IMR-90 (cell line): Measurements from ENCODE around the gene KCMF1. TPM values are rescaled to one million over a fixed set of nuclear protein-coding genes. Genes with fewer than 3 reads are reported as not detected.

Source experiments
- ATAC-seq: fragments of 200-7000 bp; cut with Tn5 transposase; 2 replicates; pipeline ENCODE4 v1.9.1; 2020; ENCODE audit warnings: low read depth, mild to moderate bottlenecking, moderate library complexity
- BruUV-seq: library from RNA; stranded (reverse); fragments of 400-500 nt; replicated peaks from 2 replicates; lab custom pipeline; 2021; lab: Mats Ljungman, UMichigan
- CTCF ChIA-PET: fragments of 300-600 bp; formaldehyde crosslinking; extraction: SDS; loops from one replicate; lab custom pipeline; 2021; ENCODE audit warnings: antibody characterized with exemption; lab: Yijun Ruan, JAX
- POLR2A ChIA-PET: fragments of 300-600 bp; sonication (Branson Sonifier 250); formaldehyde crosslinking; loops from one replicate; lab custom pipeline; 2022; ENCODE audit warnings: antibody characterized with exemption; ENCODE audit not compliant: unreplicated experiment; lab: Charles Lee
- DNase-seq: peaks from one replicate; pipeline ENCODE4 v3.0.0; 2013
- H2AFZ ChIP-seq: replicated peaks from 2 replicates; pipeline ENCODE3; 2013; ENCODE audit warnings: low read length, mild to moderate bottlenecking; ENCODE audit not compliant: poor library complexity
- H2AK5ac ChIP-seq: 2 replicates; pipeline ENCODE4 v1.6.1; 2013; ENCODE audit warnings: low read depth, low read length, inconsistent platforms
- H2AK9ac ChIP-seq: replicated peaks from 2 replicates; pipeline ENCODE3; 2013; ENCODE audit warnings: mild to moderate bottlenecking, low read depth, low read length, moderate library complexity; ENCODE audit not compliant: poor library complexity
- H2BK120ac ChIP-seq: 2 replicates; pipeline ENCODE4 v1.6.1; 2013; ENCODE audit warnings: low read depth, low read length, inconsistent platforms
- H2BK15ac ChIP-seq: 3 replicates; pipeline ENCODE4 v1.6.1; 2013; ENCODE audit warnings: low read depth, low read length, inconsistent platforms
- H2BK20ac ChIP-seq: 2 replicates; pipeline ENCODE4 v1.6.1; 2013; ENCODE audit warnings: low read depth, mild to moderate bottlenecking, inconsistent platforms, low read length, moderate library complexity
- H2BK5ac ChIP-seq: 2 replicates; pipeline ENCODE4 v1.6.1; 2013; ENCODE audit warnings: mild to moderate bottlenecking, low read depth, low read length, inconsistent platforms; ENCODE audit not compliant: poor library complexity, severe bottlenecking
- H3K14ac ChIP-seq: replicated peaks from 2 replicates; pipeline ENCODE4 v1.6.1; 2013; ENCODE audit warnings: low read depth, low read length, inconsistent platforms
- H3K18ac ChIP-seq: 2 replicates; pipeline ENCODE4 v1.6.1; 2013; ENCODE audit warnings: low read depth, low read length, control low read depth
- H3K23ac ChIP-seq: 2 replicates; pipeline ENCODE4 v1.6.1; 2013; ENCODE audit warnings: low read depth, low read length, inconsistent platforms
- H3K27ac ChIP-seq: 2 replicates; pipeline ENCODE4 v1.5.1; 2013; ENCODE audit warnings: mild to moderate bottlenecking, control low read depth, low read length; ENCODE audit not compliant: insufficient read depth
- H3K27me3 ChIP-seq: 2 replicates; pipeline ENCODE4 v1.6.1; 2013; ENCODE audit warnings: low read length; ENCODE audit not compliant: control insufficient read depth, insufficient read depth
- H3K36me3 ChIP-seq: 2 replicates; pipeline ENCODE4 v1.6.1; 2013; ENCODE audit warnings: low read length, mixed read lengths; ENCODE audit not compliant: control insufficient read depth, insufficient read depth
- H3K4ac ChIP-seq: 2 replicates; pipeline ENCODE4 v1.6.1; 2013; ENCODE audit warnings: low read depth, low read length, inconsistent platforms
- H3K4me1 ChIP-seq: 2 replicates; pipeline ENCODE4 v1.6.1; 2013; ENCODE audit warnings: low read length, mixed read lengths; ENCODE audit not compliant: control insufficient read depth, insufficient read depth
- H3K4me2 ChIP-seq: 2 replicates; pipeline ENCODE4 v1.6.1; 2013; ENCODE audit warnings: low read depth, mild to moderate bottlenecking, control low read depth, low read length, moderate library complexity
- H3K4me3 ChIP-seq: 2 replicates; pipeline ENCODE4 v1.5.1; 2013; ENCODE audit warnings: low read depth, mild to moderate bottlenecking, control low read depth, low read length, moderate library complexity; ENCODE audit not compliant: insufficient read depth
- H3K56ac ChIP-seq: 2 replicates; pipeline ENCODE4 v1.6.1; 2013; ENCODE audit warnings: low read length, inconsistent platforms; ENCODE audit not compliant: insufficient read depth; ENCODE audit errors: extremely low read depth
- H3K79me1 ChIP-seq, 2 experiments: 2 replicates each; pipeline ENCODE4 v1.6.1; 2013; ENCODE audit warnings: low read length in 2 of 2, inconsistent platforms in 1 of 2, low read depth in 1 of 2
- H3K9ac ChIP-seq: 2 replicates; pipeline ENCODE4 v1.6.1; 2013; ENCODE audit warnings: low read depth, low read length, control low read depth
- H3K9me1 ChIP-seq: 2 replicates; pipeline ENCODE4 v1.6.1; 2013; ENCODE audit warnings: low read length, inconsistent platforms; ENCODE audit not compliant: insufficient read depth
- H3K9me3 ChIP-seq: 2 replicates; pipeline ENCODE4 v1.6.1; 2013; ENCODE audit warnings: low read length; ENCODE audit not compliant: control insufficient read depth, insufficient read depth
- H4K20me1 ChIP-seq: 2 replicates; pipeline ENCODE4 v1.6.1; 2013; ENCODE audit warnings: low read length, inconsistent platforms; ENCODE audit not compliant: insufficient read depth
- H4K5ac ChIP-seq: 2 replicates; pipeline ENCODE4 v1.6.1; 2013; ENCODE audit warnings: mild to moderate bottlenecking, low read depth, low read length, control low read depth
- H4K8ac ChIP-seq, 2 experiments: 2 replicates each; pipeline ENCODE4 v1.6.1; 2013; ENCODE audit warnings: low read depth in 2 of 2, low read length in 2 of 2, control low read depth in 1 of 2, inconsistent platforms in 1 of 2
- H4K91ac ChIP-seq: 2 replicates; pipeline ENCODE4 v1.6.1; 2013; ENCODE audit warnings: low read depth, low read length, inconsistent platforms; ENCODE audit not compliant: insufficient read depth
- CEBPB ChIP-seq: IDR thresholded peaks from 2 replicates; pipeline ENCODE4 v1.6.1; 2012; ENCODE audit warnings: low read depth, low read length, improper control_type of control experiment
- NFE2L2 ChIP-seq: fragments of 150-350 bp; IDR thresholded peaks from 2 replicates; pipeline ENCODE4 v1.6.1; 2016; ENCODE audit warnings: low read depth, mild to moderate bottlenecking, low read length
- POLR2A ChIP-seq: IDR thresholded peaks from 2 replicates; pipeline ENCODE4 v1.6.1; 2012; ENCODE audit warnings: mild to moderate bottlenecking, low read depth, low read length
- WGBS, 2 experiments: methylation state at CpG; one replicate each; pipeline versions ENCODE4 v1.1.5 to v1.1.7; 2013; ENCODE audit warnings: missing lambda C conversion rate in 2 of 2; ENCODE audit not compliant: insufficient read length in 1 of 2; ENCODE audit errors: extremely low coverage in 2 of 2; 5-methylcytosine and 5-hydroxymethylcytosine counted together
- dilution Hi-C: fragments of 300-500 bp; cut with HindIII; formaldehyde crosslinking; loops from one replicate; pipeline ENCODE4 v1.14.3; 2018; ENCODE audit warnings: low sequenced_read_pairs; ENCODE audit not compliant: unreplicated experiment
- in situ Hi-C: fragments of 300-500 bp; cut with MboI; formaldehyde crosslinking; loops from 3 replicates; pipeline ENCODE4 v1.14.3; 2019; ENCODE audit warnings: low sequenced_read_pairs, inconsistent platforms, mixed read lengths
- intact Hi-C: fragments of 100-400 bp; cut with micrococcal nuclease; formaldehyde crosslinking; loops from 2 replicates; pipeline ENCODE4 v1.10.0; 2022
- polyA plus RNA-seq, 3 experiments: library from polyadenylated mRNA; depleted of rRNA; stranded (reverse); fragments of >200 nt; gene quantifications; 2 replicates each; pipeline ENCODE4 v1.2.3, GENCODE V29; 2012; ENCODE audit warnings: low replicate concordance in 1 of 3
- total RNA-seq: library from RNA; depleted of rRNA; stranded (reverse); fragments of >200 nt; gene quantifications from 2 replicates; pipeline ENCODE4 v1.2.3, GENCODE V29; 2012
- TF ChIP-seq, protein P1 (sequence below): fragments of 150-350 bp; IDR thresholded peaks from 2 replicates; pipeline ENCODE4 v1.6.1; 2016; ENCODE audit warnings: low read depth, mild to moderate bottlenecking, low read length, moderate library complexity, borderline replicate concordance

KCMF1 gene
- total and polyA plus RNA-seq, 2 of the 4 experiments (the other 2 are of a cell fraction), result 49.9 to 108 TPM

GRCh38 chr2:85032621-85033020, 61.7 kb downstream of the KCMF1 start:
- Histone ChIP-seq H3K56ac (no peak overlapping the region), H2BK120ac (no peak overlapping the region), H2AK9ac (no peak overlapping the region), H3K9ac (no peak overlapping the region), H3K14ac (no peak overlapping the region), H2AK5ac (no peak overlapping the region), H3K9me3 (no peaks in the 10 kb centered on the region), H4K8ac (no peak overlapping the region), H3K79me1 (peaks cover 42 to 62% of the 10 kb centered on the region in 2 experiments), H4K20me1 (peaks cover 47% of the 10 kb centered on the region), H4K91ac (no peak overlapping the region), H3K4me2 (no peak overlapping the region), H3K36me3 (peaks cover 39% of the 10 kb centered on the region), H2BK5ac (no peak overlapping the region), H3K4me1 (peaks cover 2% of the 10 kb centered on the region; the same call in 1 of the 2 replicates), H2AFZ (no peak overlapping the region), H3K4ac (no peak overlapping the region), H2BK20ac (no peak overlapping the region), H3K4me3 (no peak overlapping the region), H3K18ac (no peak overlapping the region), H3K27ac (no peak overlapping the region), H3K9me1 (peaks cover 12% of the 10 kb centered on the region), H3K27me3 (no peaks in the 10 kb centered on the region), H3K23ac (no peak overlapping the region), H4K5ac (no peak overlapping the region), H2BK15ac (no peak overlapping the region)
- TF ChIP-seq NFE2L2 (no peak), POLR2A (no peak), CEBPB (no peak)
- TF ChIP-seq, protein P1, sequence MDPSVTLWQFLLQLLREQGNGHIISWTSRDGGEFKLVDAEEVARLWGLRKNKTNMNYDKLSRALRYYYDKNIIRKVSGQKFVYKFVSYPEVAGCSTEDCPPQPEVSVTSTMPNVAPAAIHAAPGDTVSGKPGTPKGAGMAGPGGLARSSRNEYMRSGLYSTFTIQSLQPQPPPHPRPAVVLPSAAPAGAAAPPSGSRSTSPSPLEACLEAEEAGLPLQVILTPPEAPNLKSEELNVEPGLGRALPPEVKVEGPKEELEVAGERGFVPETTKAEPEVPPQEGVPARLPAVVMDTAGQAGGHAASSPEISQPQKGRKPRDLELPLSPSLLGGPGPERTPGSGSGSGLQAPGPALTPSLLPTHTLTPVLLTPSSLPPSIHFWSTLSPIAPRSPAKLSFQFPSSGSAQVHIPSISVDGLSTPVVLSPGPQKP, result no peak
- DNase-seq (peak; percentile 27), ATAC-seq (no peak)
- intact Hi-C loops, result no loop called here
- WGBS, 2 experiments, result no CpG with 5 or more reads among the region's 5 CpGs
- ChIA-PET CTCF (interaction anchor here (1.3 kb wide), 1 partner anchor 15 kb away, joined by 3 read pairs; no protein-coding TSS in a partner anchor), POLR2A (no interaction called here)
- no TSS peak for BruUV-seq
- in situ Hi-C loops, result no loop called here
- dilution Hi-C loops, result no loop called here
